ENCODE results near the gene ZC3HAV1L.
"Not testable (repeated sequence)": the region's sequence is repeated elsewhere in the genome, so short reads cannot be mapped to it uniquely, and the experiment has no call there.

The ZC3HAV1L gene

DNA sequence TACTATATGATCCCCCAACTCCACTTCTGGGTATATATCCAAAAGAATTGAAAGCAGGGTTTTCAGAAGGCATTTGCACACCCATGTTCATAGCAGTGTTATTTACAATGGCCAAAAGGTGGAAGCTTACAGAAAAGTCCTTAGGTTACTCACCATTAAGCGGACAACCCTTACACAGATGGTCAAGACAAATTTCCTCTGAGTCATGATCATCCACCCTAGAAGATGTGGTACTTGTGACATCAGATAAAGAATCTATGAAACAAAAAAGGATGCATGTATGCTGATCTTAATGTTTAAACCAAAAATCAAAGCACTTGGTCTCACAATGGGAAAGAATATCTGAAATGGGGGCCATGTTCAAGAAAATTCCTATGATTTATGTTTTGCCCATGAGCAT, 42.6 kb upstream of the ZC3HAV1L start:
- Histone ChIP-seq H3K27me3 (replicated peaks; ENCODE audit: insufficient read depth, low read length) (no peaks in the 10 kb centered on the region), H3K4me3 (ENCODE audit: low read length) (no peak overlapping the region), H3K27ac (ENCODE audit: low read length) (no peak overlapping the region), H3K9me3 (replicated peaks; ENCODE audit: insufficient read depth, low read length) (no peaks in the 10 kb centered on the region), H3K4me1 (ENCODE audit: low read length) (peaks cover 3% of the 10 kb centered on the region; the same call in 1 of the 2 replicates), H3F3A (ENCODE audit: insufficient read depth, low read length) (peaks cover 17% of the 10 kb centered on the region), H3K36me3 (replicated peaks; ENCODE audit: insufficient read depth, low read length) (peaks cover 33% of the 10 kb centered on the region), H2AFZ (ENCODE audit: low read length) (no peak overlapping the region), H3K9ac (ENCODE audit: low read length) (no peak overlapping the region), H3K4me2 (ENCODE audit: low read depth, low read length) (no peak overlapping the region), H3K79me2 (ENCODE audit: low read length) (peaks cover 64% of the 10 kb centered on the region), H4K20me1 (ENCODE audit: insufficient read depth, low read length) (0 out of 2 replicates have a peak, but pooled peaks cover 3% of the 10 kb centered on the region), H3K9me2 (replicated peaks; ENCODE audit: insufficient read depth, low read length) (no peaks in the 10 kb centered on the region)
- no peak for DNase-seq
- TF ChIP-seq EZH2phosphoT487 (IDR thresholded peaks at IDR 0.05; ENCODE audit: low read length) (no peak), EZH2 (optimal IDR thresholded peaks at IDR 0.05; ENCODE audit: low read depth, low read length) (no peak)
- TF ChIP-seq, protein P1, sequence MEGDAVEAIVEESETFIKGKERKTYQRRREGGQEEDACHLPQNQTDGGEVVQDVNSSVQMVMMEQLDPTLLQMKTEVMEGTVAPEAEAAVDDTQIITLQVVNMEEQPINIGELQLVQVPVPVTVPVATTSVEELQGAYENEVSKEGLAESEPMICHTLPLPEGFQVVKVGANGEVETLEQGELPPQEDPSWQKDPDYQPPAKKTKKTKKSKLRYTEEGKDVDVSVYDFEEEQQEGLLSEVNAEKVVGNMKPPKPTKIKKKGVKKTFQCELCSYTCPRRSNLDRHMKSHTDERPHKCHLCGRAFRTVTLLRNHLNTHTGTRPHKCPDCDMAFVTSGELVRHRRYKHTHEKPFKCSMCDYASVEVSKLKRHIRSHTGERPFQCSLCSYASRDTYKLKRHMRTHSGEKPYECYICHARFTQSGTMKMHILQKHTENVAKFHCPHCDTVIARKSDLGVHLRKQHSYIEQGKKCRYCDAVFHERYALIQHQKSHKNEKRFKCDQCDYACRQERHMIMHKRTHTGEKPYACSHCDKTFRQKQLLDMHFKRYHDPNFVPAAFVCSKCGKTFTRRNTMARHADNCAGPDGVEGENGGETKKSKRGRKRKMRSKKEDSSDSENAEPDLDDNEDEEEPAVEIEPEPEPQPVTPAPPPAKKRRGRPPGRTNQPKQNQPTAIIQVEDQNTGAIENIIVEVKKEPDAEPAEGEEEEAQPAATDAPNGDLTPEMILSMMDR (IDR thresholded peaks at IDR 0.05; ENCODE audit: low read length) = no peak

DNA sequence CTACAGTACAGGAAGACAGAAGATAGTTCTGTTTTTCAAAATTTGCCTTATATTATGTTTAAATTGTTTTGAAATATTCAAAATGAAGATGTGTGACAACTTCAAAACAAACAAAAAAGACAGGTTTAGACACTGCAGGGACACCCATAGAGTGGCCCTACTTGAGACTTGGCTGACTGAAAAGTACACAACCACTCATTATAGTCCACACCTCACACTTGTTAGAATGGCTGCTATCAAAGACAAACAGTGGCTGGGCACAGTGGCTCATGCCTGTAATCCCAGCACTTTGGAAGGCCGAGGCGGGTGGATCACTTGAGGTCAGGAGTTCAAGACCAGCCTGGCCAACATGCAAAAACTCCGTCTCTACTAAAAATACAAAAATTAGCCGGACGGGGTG, 41.9 kb upstream of the ZC3HAV1L start:
- H4K20me1 ChIP-seq (ENCODE audit: insufficient read depth, low read length); H3K27me3 ChIP-seq (replicated peaks; ENCODE audit: insufficient read depth, low read length); H3K4me2 ChIP-seq (ENCODE audit: low read depth, low read length); H3K4me3 ChIP-seq (ENCODE audit: low read length); H3K27ac ChIP-seq (ENCODE audit: low read length); H3K9ac ChIP-seq (ENCODE audit: low read length); H2AFZ ChIP-seq (ENCODE audit: low read length); H3K4me1 ChIP-seq (ENCODE audit: low read length); H3K9me2 ChIP-seq (replicated peaks; ENCODE audit: insufficient read depth, low read length); DNase-seq; H3K9me3 ChIP-seq (replicated peaks; ENCODE audit: insufficient read depth, low read length): not testable (repeated sequence)
- Histone ChIP-seq H3F3A (ENCODE audit: insufficient read depth, low read length) (peaks cover 19% of the 10 kb centered on the region), H3K36me3 (replicated peaks; ENCODE audit: insufficient read depth, low read length) (peaks cover 34% of the 10 kb centered on the region), H3K79me2 (ENCODE audit: low read length) (peaks cover 60% of the 10 kb centered on the region)

DNA sequence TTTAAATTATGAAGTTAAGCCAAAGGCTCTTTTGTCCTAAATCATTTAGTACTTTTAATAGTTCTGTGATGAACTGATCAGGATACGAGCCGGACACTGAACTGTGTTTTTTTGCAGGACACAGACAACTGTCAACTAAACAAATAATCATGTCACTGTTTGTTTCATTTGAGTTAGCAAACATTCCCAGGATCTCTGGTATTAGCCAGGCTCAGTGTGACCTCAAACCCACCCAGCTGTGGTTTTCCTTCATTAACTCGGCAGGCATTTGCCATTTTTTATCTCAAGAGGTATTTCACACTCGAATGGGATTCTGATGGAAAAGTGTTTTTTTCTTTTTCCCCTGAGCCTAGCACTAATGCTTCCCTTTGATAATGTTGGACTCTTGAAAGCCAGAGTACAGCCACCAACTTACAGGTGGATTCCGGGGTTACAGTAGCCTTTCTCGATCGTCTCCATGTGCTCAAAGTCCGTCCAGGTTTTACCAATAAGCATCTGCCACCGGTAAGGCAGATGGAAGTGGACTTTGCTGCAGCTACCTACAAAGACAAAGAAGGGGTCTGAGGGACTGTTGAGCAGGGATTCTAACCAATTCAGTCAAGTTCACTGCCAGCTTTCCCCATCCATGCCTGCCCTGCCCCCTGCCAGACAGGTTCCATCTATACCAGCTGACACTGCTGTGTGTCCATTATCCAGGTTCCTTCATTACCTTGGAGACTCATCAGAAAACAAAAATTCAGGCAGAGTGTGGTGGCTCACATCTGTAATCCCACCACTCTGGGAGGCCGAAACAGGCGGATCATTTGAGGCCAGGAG, 40.2 kb upstream of the ZC3HAV1L start:
- Histone ChIP-seq H3F3A (ENCODE audit: insufficient read depth, low read length) (peaks cover 24% of the 10 kb centered on the region), H3K27me3 (replicated peaks; ENCODE audit: insufficient read depth, low read length) (no peaks in the 10 kb centered on the region), H3K4me2 (ENCODE audit: low read depth, low read length) (no peak overlapping the region), H3K27ac (ENCODE audit: low read length) (no peak overlapping the region), H2AFZ (ENCODE audit: low read length) (no peak overlapping the region), H3K9me2 (replicated peaks; ENCODE audit: insufficient read depth, low read length) (no peaks in the 10 kb centered on the region), H3K79me2 (ENCODE audit: low read length) (peaks cover 62% of the 10 kb centered on the region), H4K20me1 (ENCODE audit: insufficient read depth, low read length) (0 out of 2 replicates have a peak, but pooled peaks cover 3% of the 10 kb centered on the region), H3K4me1 (ENCODE audit: low read length) (peaks cover 10% of the 10 kb centered on the region), H3K9ac (ENCODE audit: low read length) (no peak overlapping the region), H3K4me3 (ENCODE audit: low read length) (no peak overlapping the region), H3K36me3 (replicated peaks; ENCODE audit: insufficient read depth, low read length) (peaks cover 35% of the 10 kb centered on the region), H3K9me3 (replicated peaks; ENCODE audit: insufficient read depth, low read length) (no peaks in the 10 kb centered on the region)
- TF ChIP-seq, protein P1 (IDR thresholded peaks at IDR 0.05; ENCODE audit: low read length) = no peak
- no peak for TF ChIP-seq EZH2 (optimal IDR thresholded peaks at IDR 0.05; ENCODE audit: low read depth, low read length)
- no peak for TF ChIP-seq EZH2phosphoT487 (IDR thresholded peaks at IDR 0.05; ENCODE audit: low read length)
- DNase-seq = no peak

Measured in MM.1S (cell line).